Psoas muscle (tissue), 8 donors: ENCODE results near the gene FADD. TPM values are rescaled to one million over a fixed set of nuclear protein-coding genes. Genes with fewer than 3 reads are reported as not detected.

Experiments
- ATAC-seq, 4 donors: fragments of 200-7000 bp; cut with Tn5 transposase; one replicate each; pipeline ENCODE4 v1.9.1; 2020; ENCODE audit warnings: moderate library complexity in 3 of 4, mild to moderate bottlenecking in 2 of 4
- DNase-seq, 2 donors: peaks; one replicate each; pipeline ENCODE4 v3.0.0-alpha.2; 2020
- H3K27ac ChIP-seq: fragments of 200-600 bp; one replicate; pipeline ENCODE4 v1.8.0; 2022
- H3K27me3 ChIP-seq, 3 donors: fragments of 200-600 bp in 1 of 3; one replicate each; pipeline versions ENCODE4 v1.6.1 to v1.8.0; 2013 to 2022; ENCODE audit warnings: low read length in 2 of 3, mild to moderate bottlenecking in 2 of 3, moderate library complexity in 1 of 3; ENCODE audit not compliant: insufficient read depth in 3 of 3
- H3K36me3 ChIP-seq, 2 donors: fragments of 200-600 bp in 1 of 2; one replicate each; pipeline versions ENCODE4 v1.6.1 to v1.8.0; 2013 to 2022; ENCODE audit warnings: low read depth in 1 of 2, mild to moderate bottlenecking in 1 of 2, moderate library complexity in 1 of 2; ENCODE audit not compliant: insufficient read depth in 1 of 2
- H3K4me1 ChIP-seq: fragments of 200-600 bp; one replicate; pipeline ENCODE4 v1.8.0; 2022
- H3K4me3 ChIP-seq: fragments of 200-600 bp; one replicate; pipeline ENCODE4 v1.8.0; 2022; ENCODE audit warnings: mild to moderate bottlenecking
- H3K9me3 ChIP-seq: fragments of 200-600 bp; one replicate; pipeline ENCODE4 v1.8.0; 2022
- CTCF ChIP-seq: fragments of 200-600 bp; IDR thresholded peaks from one replicate; pipeline ENCODE4 v1.8.0; 2022; ENCODE audit warnings: antibody characterized with exemption
- WGBS, 3 donors: extraction: QIAGEN DNeasy Blood & Tissue Kit; methylation state at CpG; one replicate each; pipeline versions ENCODE4 v1.1.6 to v1.1.7; 2013; 5-methylcytosine and 5-hydroxymethylcytosine counted together
- intact Hi-C, 2 donors: fragments of 100-400 bp; cut with DNase I; formaldehyde crosslinking; loops; one replicate each; pipeline versions ENCODE4 v1.11.0 to v1.14.2; 2022
- polyA plus RNA-seq, 3 donors: library from polyadenylated mRNA; stranded (reverse); fragments of 200-250 nt; gene quantifications; one replicate each; pipeline ENCODE4 v1.2.3, GENCODE V29; 2013
- total RNA-seq, 4 donors: library from RNA; stranded (reverse); fragmentation: NEBNext Ultra II Directional in 2 of 4; extraction: Animal tissue kit (Norgen Biotek cat#: 25700) in 2 of 4; gene quantifications; one replicate each; pipeline versions ENCODE4 v1.2.1 to v1.2.4, GENCODE V29; 2021 to 2023
- donor health status: healthy with polysubstance abuse.
- donor health status: DM: no; HTN: no; CAD: no; lungs with moderate emphysema.
- donor health status: Bipolar disorder and iron deficiency.
- donor health status: healthy.
- donor health status: DM: yes; HTN: yes; CAD: no.
- donor health status: DM: no; HTN: no; CAD: no.
- donor health status: DM: no; HTN: no; CAD: no.
- donor health status: DM: yes; HTN: yes; CAD: no.

FADD gene
- total and polyA plus RNA-seq, 7 donors: 7.9 to 49.2 (median 10.7) TPM

GRCh38 chr11:70229737-70230136 lies 26.6 kb downstream of the FADD start:
- Histone ChIP-seq H3K27me3 (peaks cover 0 to 2% (median 0%) of the 10 kb centered on the region in 3 donors), H3K4me1 (no peaks in the 10 kb centered on the region), H3K27ac (no peak overlapping the region), H3K9me3 (no peaks in the 10 kb centered on the region), H3K36me3 (no peaks in the 10 kb centered on the region), H3K4me3 (no peak overlapping the region)
- DNase-seq (no peak), ATAC-seq (no peak)
- TF ChIP-seq CTCF: no peak
- WGBS, 3 donors: 89 to 95% (median 90%) methylated on average over 10 of the region's 10 CpGs
- intact Hi-C loops: no loop called here

- no peak for DNase-seq
- intact Hi-C loops: no loop called here
- Histone ChIP-seq H3K27ac (no peak overlapping the region), H3K27me3 (peaks cover 0 to 2% (median 0%) of the 10 kb centered on the region in 3 donors), H3K9me3 (no peaks in the 10 kb centered on the region), H3K4me3 (no peak overlapping the region), H3K36me3 (no peaks in the 10 kb centered on the region), H3K4me1 (no peaks in the 10 kb centered on the region)
- no peak for TF ChIP-seq CTCF
- 84 to 89% (median 86%) methylated on average over 8 of the region's 8 CpGs for WGBS, 3 donors
- no peak for ATAC-seq
Observed at GRCh38 chr11:70230151-70230839, 27.2 kb downstream of the FADD start.

GRCh38 chr11:70230840-70231710 lies 28.0 kb downstream of the FADD start:
- no peak for DNase-seq
- H3K4me3 ChIP-seq: no peak overlapping the region
- intact Hi-C loops: no loop called here
- no peak overlapping the region for H3K27ac ChIP-seq
- no peaks in the 10 kb centered on the region for H3K36me3 ChIP-seq
- H3K27me3 ChIP-seq: peaks cover 0 to 2% (median 0%) of the 10 kb centered on the region in 3 donors
- TF ChIP-seq CTCF: no peak
- peak; percentile 32 to 89 (median 82) for ATAC-seq
- no peaks in the 10 kb centered on the region for H3K9me3 ChIP-seq
- WGBS, 3 donors: 52 to 59% (median 57%) methylated on average over 22 of the region's 22 CpGs
- no peaks in the 10 kb centered on the region for H3K4me1 ChIP-seq

GRCh38 chr11:70233034-70233433 lies 29.9 kb downstream of the FADD start:
- TF ChIP-seq CTCF: no peak
- no peak for ATAC-seq
- no peak for DNase-seq
- Histone ChIP-seq H3K4me1 (no peaks in the 10 kb centered on the region), H3K36me3 (no peaks in the 10 kb centered on the region), H3K9me3 (no peaks in the 10 kb centered on the region), H3K4me3 (no peak overlapping the region), H3K27ac (no peak overlapping the region), H3K27me3 (peaks cover 0 to 2% (median 0%) of the 10 kb centered on the region in 3 donors)
- intact Hi-C loops: no loop called here
